Liver (tissue), 9 donors: ENCODE data around the gene GNAO1. TPM values are rescaled to one million over a fixed set of nuclear protein-coding genes. Genes with fewer than 3 reads are reported as not detected.
A peak's percentile ranks its signal among the peaks of the same experiment; 100 is the strongest.

Experiments
- DNase-seq: peaks from one replicate; pipeline ENCODE4 v3.0.0-alpha.2; 2017; ENCODE audit warnings: low spot score
- H3K27ac ChIP-seq, 2 donors: one replicate each; pipeline ENCODE4 v1.7.0; 2013; ENCODE audit warnings: inconsistent platforms in 2 of 2, low read length in 2 of 2, control low read depth in 1 of 2, low read depth in 1 of 2, mild to moderate bottlenecking in 1 of 2
- H3K27me3 ChIP-seq, 4 donors: one replicate each; pipeline versions ENCODE4 v1.6.1 to v1.7.0; 2013; ENCODE audit warnings: low read length in 3 of 4, inconsistent platforms in 1 of 4, mild to moderate bottlenecking in 1 of 4, moderate library complexity in 1 of 4; ENCODE audit not compliant: control insufficient read depth in 4 of 4, insufficient read depth in 4 of 4
- H3K36me3 ChIP-seq, 4 donors: one replicate each; pipeline versions ENCODE4 v1.6.1 to v1.7.0; 2013; ENCODE audit warnings: low read length in 3 of 4, mild to moderate bottlenecking in 3 of 4, low read depth in 1 of 4, moderate library complexity in 1 of 4; ENCODE audit not compliant: control insufficient read depth in 4 of 4, insufficient read depth in 3 of 4
- H3K4me1 ChIP-seq, 4 donors: one replicate each; pipeline versions ENCODE4 v1.6.1 to v1.7.0; 2013; ENCODE audit warnings: low read length in 3 of 4, mild to moderate bottlenecking in 3 of 4, moderate library complexity in 1 of 4; ENCODE audit not compliant: control insufficient read depth in 4 of 4, insufficient read depth in 4 of 4
- H3K4me3 ChIP-seq, 3 donors: one replicate each; pipeline versions ENCODE4 v1.6.1 to v1.7.0; 2013; ENCODE audit warnings: low read length in 3 of 3, control low read depth in 1 of 3, low read depth in 1 of 3, mild to moderate bottlenecking in 1 of 3
- H3K9ac ChIP-seq, 2 donors: one replicate each; pipeline ENCODE4 v1.7.0; 2013; ENCODE audit warnings: low read length in 2 of 2, mild to moderate bottlenecking in 2 of 2, moderate library complexity in 2 of 2, control low read depth in 1 of 2, low read depth in 1 of 2
- H3K9me3 ChIP-seq, 4 donors: one replicate each; pipeline versions ENCODE4 v1.6.1 to v1.7.0; 2013; ENCODE audit warnings: low read length in 3 of 4; ENCODE audit not compliant: control insufficient read depth in 4 of 4
- ATF3 ChIP-seq: IDR thresholded peaks from 2 replicates; pipeline ENCODE4 v1.6.1; 2016; ENCODE audit warnings: antibody characterized with exemption
- CTCF ChIP-seq: fragments of 150-350 bp; IDR thresholded peaks from 2 replicates; pipeline ENCODE4 v1.5.1; 2017; ENCODE audit warnings: improper control_type of control experiment, low read depth, low read length; ENCODE audit not compliant: missing input control
- EGR1 ChIP-seq, 2 donors: IDR thresholded peaks; 2 replicates each; pipeline ENCODE4 v1.6.1; 2016 to 2018; ENCODE audit warnings: antibody characterized with exemption in 2 of 2, low read depth in 2 of 2
- FOXA1 ChIP-seq: IDR thresholded peaks from 2 replicates; pipeline ENCODE4 v1.6.1; 2016; ENCODE audit warnings: antibody characterized with exemption
- FOXA2 ChIP-seq: IDR thresholded peaks from 2 replicates; pipeline ENCODE4 v1.6.1; 2016; ENCODE audit warnings: antibody characterized with exemption
- GABPA ChIP-seq, 2 donors: IDR thresholded peaks in 1 of 2; conservative IDR thresholded peaks in 1 of 2; 2 replicates each; pipeline ENCODE4 v1.6.1; 2016; ENCODE audit warnings: antibody characterized with exemption in 2 of 2, mild to moderate bottlenecking in 1 of 2, moderate library complexity in 1 of 2
- HNF4A ChIP-seq, 2 donors: conservative IDR thresholded peaks; 2 replicates each; pipeline ENCODE4 v1.6.1; 2016; ENCODE audit warnings: antibody characterized with exemption in 2 of 2, mild to moderate bottlenecking in 2 of 2
- HNF4G ChIP-seq: IDR thresholded peaks from 2 replicates; pipeline ENCODE4 v1.6.1; 2016; ENCODE audit warnings: antibody characterized with exemption
- JUND ChIP-seq, 2 donors: IDR thresholded peaks; 2 replicates each; pipeline ENCODE4 v1.6.1; 2016; ENCODE audit warnings: antibody characterized with exemption in 2 of 2
- MAX ChIP-seq: IDR thresholded peaks from 2 replicates; pipeline ENCODE4 v1.6.1; 2016; ENCODE audit warnings: antibody characterized with exemption
- NR2F2 ChIP-seq: IDR thresholded peaks from 2 replicates; pipeline ENCODE4 v1.6.1; 2016; ENCODE audit warnings: antibody characterized with exemption
- RAD21 ChIP-seq, 2 donors: IDR thresholded peaks; 2 replicates each; pipeline ENCODE4 v1.6.1; 2016; ENCODE audit warnings: antibody characterized with exemption in 2 of 2, mild to moderate bottlenecking in 2 of 2
- REST ChIP-seq: IDR thresholded peaks from 2 replicates; pipeline ENCODE4 v1.6.1; 2016; ENCODE audit warnings: antibody characterized with exemption, mild to moderate bottlenecking
- RXRA ChIP-seq, 2 donors: IDR thresholded peaks; 2 replicates each; pipeline ENCODE4 v1.6.1; 2017 to 2018; ENCODE audit warnings: antibody characterized with exemption in 2 of 2, mild to moderate bottlenecking in 1 of 2
- SP1 ChIP-seq: IDR thresholded peaks from 2 replicates; pipeline ENCODE4 v1.6.1; 2018; ENCODE audit warnings: antibody characterized with exemption, mild to moderate bottlenecking
- TAF1 ChIP-seq: conservative IDR thresholded peaks from 2 replicates; pipeline ENCODE4 v1.6.1; 2016; ENCODE audit warnings: antibody characterized with exemption, mild to moderate bottlenecking
- YY1 ChIP-seq: IDR thresholded peaks from 2 replicates; pipeline ENCODE4 v1.6.1; 2016; ENCODE audit warnings: antibody characterized with exemption, mild to moderate bottlenecking
- ZBTB33 ChIP-seq: IDR thresholded peaks from 2 replicates; pipeline ENCODE4 v1.6.1; 2016; ENCODE audit warnings: antibody characterized with exemption
- WGBS: extraction: QIAGEN DNeasy Blood & Tissue Kit; methylation state at CpG from one replicate; pipeline ENCODE4 v1.1.7; 2013; 5-methylcytosine and 5-hydroxymethylcytosine counted together
- polyA plus RNA-seq, 2 donors: library from polyadenylated mRNA; stranded (reverse) in 1 of 2; unstranded in 1 of 2; fragments of 200-250 nt in 1 of 2; fragments of >200 nt in 1 of 2; fragmentation: Nextera tagmentation in 1 of 2; extraction: Ambion mirVana in 1 of 2; gene quantifications; one replicate each; pipeline versions ENCODE4 v1.2.1 to v1.2.3, GENCODE V29; 2013 to 2015
- total RNA-seq, 2 donors: library from RNA; depleted of rRNA; stranded (reverse); fragments of >200 nt; gene quantifications; one replicate each; pipeline ENCODE4 v1.2.3, GENCODE V29; 2014
- donor health status: healthy.
- donor health status: healthy.
- donor health status: healthy.
- donor health status: healthy.
- donor health status: healthy.

The GNAO1 gene
- total and polyA plus RNA-seq, 4 donors, result 0.61 to 15.1 (median 7.0) TPM

- H3K36me3 ChIP-seq, result peaks cover 8 to 13% (median 11%) of the 10 kb centered on the region in 4 donors
- WGBS, result 45% methylated on average over 6 of the region's 6 CpGs
- DNase-seq, result no peak
- H3K27ac ChIP-seq, result peak overlapping the region; percentile 69 to 81
- H3K9ac ChIP-seq, result no peak overlapping the region
- no peak overlapping the region for H3K4me3 ChIP-seq
- TF ChIP-seq RAD21 (IDR thresholded peaks at IDR 0.05), result peak in 1 of 2 donors; percentile 31
- peak; percentile 22 for TF ChIP-seq YY1
- TF ChIP-seq NR2F2, result peak; percentile 80
- peak; percentile 59 to 72 for TF ChIP-seq RXRA (IDR thresholded peaks at IDR 0.05)
- TF ChIP-seq GABPA (IDR thresholded peaks at IDR 0.05 in 1 of 2, conservative IDR thresholded peaks at IDR 0.05 in 1 of 2), result no peak
- TF ChIP-seq ATF3, result no peak
- peak; percentile 61 to 68 for TF ChIP-seq HNF4A (conservative IDR thresholded peaks at IDR 0.05)
- TF ChIP-seq ZBTB33, result peak; percentile 43
- TF ChIP-seq EGR1 (IDR thresholded peaks at IDR 0.05; ENCODE audit: low read depth in 2 of 2), result no peak
- peak; percentile 90 for TF ChIP-seq FOXA2
- peak; percentile 33 for TF ChIP-seq MAX
- TF ChIP-seq FOXA1, result peak; percentile 76
- TF ChIP-seq JUND (IDR thresholded peaks at IDR 0.05), result no peak
- no peak for TF ChIP-seq CTCF
- no peak for TF ChIP-seq TAF1
- TF ChIP-seq REST, result no peak
- TF ChIP-seq HNF4G, result no peak
- TF ChIP-seq SP1, result peak; percentile 64
- H3K4me1 ChIP-seq, result peaks cover 9 to 46% (median 25%) of the 10 kb centered on the region in 4 donors
- H3K9me3 ChIP-seq, result no peaks in the 10 kb centered on the region
- H3K27me3 ChIP-seq, result no peaks in the 10 kb centered on the region
Observed at GRCh38 chr16:56370875-56371659, 179.8 kb downstream of the GNAO1 start.
